Measurements from ENCODE around the gene MORC4. TPM values are rescaled to one million over a fixed set of nuclear protein-coding genes. Genes with fewer than 3 reads are reported as not detected.
"Not testable (repeated sequence)": the region's sequence is repeated elsewhere in the genome, so short reads cannot be mapped to it uniquely, and the experiment has no call there.

MORC4 gene
- total and polyA plus RNA-seq, 7 donors = 5.8 to 13.0 (median 9.3) TPM

DNA sequence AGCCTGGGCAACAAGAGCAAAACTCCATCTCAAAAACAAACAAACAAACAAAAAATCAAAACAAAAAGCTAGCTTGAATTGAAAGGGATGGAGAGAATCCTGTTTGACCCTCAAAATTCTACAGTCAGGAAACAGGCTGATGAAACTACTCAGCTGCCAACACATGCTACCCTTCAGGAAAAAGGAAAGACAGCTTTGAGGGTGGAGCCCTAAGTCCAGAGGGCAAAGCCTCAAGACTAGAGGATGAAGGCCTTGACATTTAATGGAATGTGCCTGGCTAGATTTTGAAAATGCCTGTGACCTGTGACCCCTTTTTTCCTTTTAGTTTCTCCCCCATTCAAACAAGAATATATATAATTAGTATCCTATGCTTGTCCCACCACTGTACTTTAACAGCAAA is 27.1 kb downstream of the MORC4 start:
- Histone ChIP-seq H3K36me3 (no peaks in the 10 kb centered on the region), H3K4me1 (no peaks in the 10 kb centered on the region), H3K27me3 (peaks cover 0 to 3% (median 0%) of the 10 kb centered on the region in 3 donors), H3K27ac (no peak overlapping the region), H3K9me3 (no peaks in the 10 kb centered on the region), H3K4me3 (no peak overlapping the region)
- no peak for TF ChIP-seq POLR2AphosphoS5 (IDR thresholded peaks at IDR 0.05)
- no peak for TF ChIP-seq POLR2A (IDR thresholded peaks at IDR 0.05)
- no peak for TF ChIP-seq EP300 (IDR thresholded peaks at IDR 0.05)
- TF ChIP-seq, protein P1, sequence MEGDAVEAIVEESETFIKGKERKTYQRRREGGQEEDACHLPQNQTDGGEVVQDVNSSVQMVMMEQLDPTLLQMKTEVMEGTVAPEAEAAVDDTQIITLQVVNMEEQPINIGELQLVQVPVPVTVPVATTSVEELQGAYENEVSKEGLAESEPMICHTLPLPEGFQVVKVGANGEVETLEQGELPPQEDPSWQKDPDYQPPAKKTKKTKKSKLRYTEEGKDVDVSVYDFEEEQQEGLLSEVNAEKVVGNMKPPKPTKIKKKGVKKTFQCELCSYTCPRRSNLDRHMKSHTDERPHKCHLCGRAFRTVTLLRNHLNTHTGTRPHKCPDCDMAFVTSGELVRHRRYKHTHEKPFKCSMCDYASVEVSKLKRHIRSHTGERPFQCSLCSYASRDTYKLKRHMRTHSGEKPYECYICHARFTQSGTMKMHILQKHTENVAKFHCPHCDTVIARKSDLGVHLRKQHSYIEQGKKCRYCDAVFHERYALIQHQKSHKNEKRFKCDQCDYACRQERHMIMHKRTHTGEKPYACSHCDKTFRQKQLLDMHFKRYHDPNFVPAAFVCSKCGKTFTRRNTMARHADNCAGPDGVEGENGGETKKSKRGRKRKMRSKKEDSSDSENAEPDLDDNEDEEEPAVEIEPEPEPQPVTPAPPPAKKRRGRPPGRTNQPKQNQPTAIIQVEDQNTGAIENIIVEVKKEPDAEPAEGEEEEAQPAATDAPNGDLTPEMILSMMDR (IDR thresholded peaks at IDR 0.05) = no peak
- intact Hi-C loops (cut with DNase I) = no loop called here
- no peak for DNase-seq

DNA sequence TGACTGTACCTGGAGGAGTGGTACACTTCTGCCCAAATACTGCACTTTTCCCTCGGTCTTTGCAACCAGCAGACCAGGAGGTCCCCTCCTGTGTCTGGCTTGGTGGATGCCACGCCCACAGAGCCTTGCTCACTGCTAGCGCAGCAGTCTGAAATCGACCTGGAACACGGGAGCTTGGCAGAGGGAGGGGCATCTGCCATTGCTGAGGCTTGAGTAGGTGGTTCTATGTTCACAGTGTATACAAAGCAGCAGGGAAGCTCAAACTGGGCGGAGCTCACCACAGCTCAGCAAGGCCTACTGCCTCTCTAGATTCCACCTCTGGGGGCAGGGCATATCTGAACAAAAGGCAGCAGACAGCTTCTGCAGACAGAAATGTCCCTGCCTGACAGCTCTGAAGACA is 33.5 kb downstream of the MORC4 start:
- H3K9me3 ChIP-seq; intact Hi-C loops (cut with DNase I); H3K27me3 ChIP-seq; H3K27ac ChIP-seq; H3K36me3 ChIP-seq; H3K4me3 ChIP-seq; DNase-seq; H3K4me1 ChIP-seq: not testable (repeated sequence)
- 68 to 80% methylated on average over 6 of the region's 6 CpGs for WGBS, 2 donors

GRCh38 chrX:106964290-106964689 is 35.7 kb downstream of the MORC4 start:
- TF ChIP-seq POLR2AphosphoS5 (IDR thresholded peaks at IDR 0.05) = no peak
- Histone ChIP-seq H3K36me3 (peaks cover 0 to 7% (median 0%) of the 10 kb centered on the region in 4 donors), H3K4me3 (no peak overlapping the region), H3K4me1 (no peaks in the 10 kb centered on the region), H3K27ac (no peak overlapping the region), H3K9me3 (no peaks in the 10 kb centered on the region), H3K27me3 (no peaks in the 10 kb centered on the region)
- WGBS, 2 donors = 70 to 97% methylated on average over 1 of the region's 1 CpG
- intact Hi-C loops (cut with DNase I) = no loop called here
- no peak for DNase-seq

DNA sequence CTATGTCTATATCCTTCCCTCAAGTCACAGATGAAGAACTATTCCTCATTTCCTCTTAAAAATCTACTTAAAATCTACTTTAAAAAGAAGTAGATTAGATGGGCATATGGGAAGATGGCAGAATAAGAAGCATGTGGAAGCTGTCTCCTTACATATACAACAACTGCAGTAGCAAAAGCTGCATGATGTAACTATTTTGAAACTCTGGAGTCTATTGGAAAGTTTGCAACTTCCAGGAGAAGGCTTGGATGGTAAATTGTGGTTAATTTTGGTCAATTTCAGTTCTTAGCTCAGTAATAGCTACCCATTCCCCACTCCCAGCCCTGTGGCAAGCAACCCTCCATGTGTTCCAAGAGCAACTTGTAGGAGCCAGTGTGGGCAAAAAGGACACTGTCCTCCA is 36.9 kb downstream of the MORC4 start:
- TF ChIP-seq, protein P1 (IDR thresholded peaks at IDR 0.05) = no peak
- TF ChIP-seq EP300 (IDR thresholded peaks at IDR 0.05) (no peak), POLR2A (IDR thresholded peaks at IDR 0.05) (no peak), POLR2AphosphoS5 (IDR thresholded peaks at IDR 0.05) (no peak)
- no peak for DNase-seq
- Histone ChIP-seq H3K4me3 (no peak overlapping the region), H3K27me3 (no peaks in the 10 kb centered on the region), H3K4me1 (no peaks in the 10 kb centered on the region), H3K36me3 (peaks cover 0 to 8% (median 0%) of the 10 kb centered on the region in 4 donors), H3K27ac (no peak overlapping the region), H3K9me3 (no peaks in the 10 kb centered on the region)
- intact Hi-C loops (cut with DNase I) = no loop called here

- intact Hi-C loops (cut with DNase I) = no loop called here
- H3K27ac ChIP-seq = no peak overlapping the region
- DNase-seq = no peak
- H3K4me1 ChIP-seq = no peaks in the 10 kb centered on the region
- no peaks in the 10 kb centered on the region for H3K27me3 ChIP-seq
- TF ChIP-seq EP300 (IDR thresholded peaks at IDR 0.05) = no peak
- TF ChIP-seq POLR2AphosphoS5 (IDR thresholded peaks at IDR 0.05) = no peak
- TF ChIP-seq POLR2A (IDR thresholded peaks at IDR 0.05) = no peak
- TF ChIP-seq, protein P1 (IDR thresholded peaks at IDR 0.05) = no peak
- H3K36me3 ChIP-seq = peaks cover 0 to 32% (median 0%) of the 10 kb centered on the region in 4 donors
- H3K4me3 ChIP-seq = no peak overlapping the region
- H3K9me3 ChIP-seq = no peaks in the 10 kb centered on the region
- 38 to 72% methylated on average over 2 of the region's 2 CpGs for WGBS, 2 donors
Measured at GRCh38 chrX:106959901-106960300, 40.1 kb downstream of the MORC4 start.

DNA sequence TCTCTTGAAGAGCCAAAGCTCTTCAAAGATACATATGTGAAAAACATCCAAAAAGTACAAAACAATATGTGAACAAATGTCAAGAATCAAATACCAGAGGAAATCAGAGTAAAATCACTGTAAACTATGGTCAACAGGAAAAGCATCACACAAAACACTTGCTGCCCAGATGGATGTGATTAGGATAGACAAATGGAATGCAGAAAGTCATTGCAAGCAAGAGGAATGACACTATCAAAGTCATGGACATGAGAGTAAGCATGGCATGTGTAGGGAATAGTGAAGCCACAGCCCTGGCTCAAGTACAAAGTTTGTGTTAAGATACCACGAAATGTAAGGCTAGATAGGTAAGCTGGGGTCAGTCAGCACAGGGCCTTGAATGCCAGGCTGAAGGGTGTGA is 42.2 kb downstream of the MORC4 start:
- intact Hi-C loops (cut with DNase I) = no loop called here
- Histone ChIP-seq H3K4me1 (no peaks in the 10 kb centered on the region), H3K27me3 (no peaks in the 10 kb centered on the region), H3K36me3 (peaks cover 0 to 33% (median 0%) of the 10 kb centered on the region in 4 donors), H3K9me3 (no peaks in the 10 kb centered on the region), H3K4me3 (no peak overlapping the region), H3K27ac (no peak overlapping the region)
- no peak for TF ChIP-seq POLR2A (IDR thresholded peaks at IDR 0.05)
- TF ChIP-seq POLR2AphosphoS5 (IDR thresholded peaks at IDR 0.05) = no peak
- no peak for TF ChIP-seq EP300 (IDR thresholded peaks at IDR 0.05)
- TF ChIP-seq, protein P1 (IDR thresholded peaks at IDR 0.05) = no peak
- 82 to 90% methylated on average over 1 of the region's 1 CpG for WGBS, 2 donors
- DNase-seq = no peak
